OCI-LY7 (cell line): ENCODE results near the gene MON1B.

Experiments
- EZH2phosphoT487 ChIP-seq: fragments of 200-600 bp; sonication (generic); IDR thresholded peaks from 2 replicates; pipeline ENCODE4 v1.6.1; 2018; ENCODE audit warnings: low read depth, borderline replicate concordance, mild to moderate bottlenecking, mixed run types, antibody characterized with exemption, low read length, moderate library complexity, mixed read lengths
- TF ChIP-seq, protein P1 (sequence below): fragments of 200-600 bp; sonication (generic); conservative IDR thresholded peaks from 2 replicates; pipeline ENCODE4 v1.5.1; 2014; ENCODE audit warnings: mild to moderate bottlenecking, antibody characterized with exemption, low read length, moderate library complexity, mixed read lengths

DNA sequence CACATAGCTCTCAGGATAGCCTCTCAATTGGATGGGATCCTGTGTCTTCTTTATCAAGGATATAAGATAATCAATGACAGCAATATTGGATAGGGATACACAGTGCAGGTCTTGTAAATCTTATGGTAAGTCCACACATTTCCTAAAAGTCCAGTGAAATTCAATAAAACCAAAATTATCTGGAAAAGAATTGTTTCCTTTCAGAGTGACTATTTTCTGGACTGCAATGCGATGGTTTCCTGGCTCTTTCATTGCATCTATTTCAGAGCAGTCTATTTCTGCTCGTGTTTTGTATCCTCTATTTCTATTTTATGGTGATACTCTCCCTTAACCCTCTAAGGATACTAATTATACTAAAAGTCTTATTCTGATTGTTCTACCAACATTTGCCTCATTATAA is 24.3 kb upstream of the MON1B start:
- TF ChIP-seq, protein P1, sequence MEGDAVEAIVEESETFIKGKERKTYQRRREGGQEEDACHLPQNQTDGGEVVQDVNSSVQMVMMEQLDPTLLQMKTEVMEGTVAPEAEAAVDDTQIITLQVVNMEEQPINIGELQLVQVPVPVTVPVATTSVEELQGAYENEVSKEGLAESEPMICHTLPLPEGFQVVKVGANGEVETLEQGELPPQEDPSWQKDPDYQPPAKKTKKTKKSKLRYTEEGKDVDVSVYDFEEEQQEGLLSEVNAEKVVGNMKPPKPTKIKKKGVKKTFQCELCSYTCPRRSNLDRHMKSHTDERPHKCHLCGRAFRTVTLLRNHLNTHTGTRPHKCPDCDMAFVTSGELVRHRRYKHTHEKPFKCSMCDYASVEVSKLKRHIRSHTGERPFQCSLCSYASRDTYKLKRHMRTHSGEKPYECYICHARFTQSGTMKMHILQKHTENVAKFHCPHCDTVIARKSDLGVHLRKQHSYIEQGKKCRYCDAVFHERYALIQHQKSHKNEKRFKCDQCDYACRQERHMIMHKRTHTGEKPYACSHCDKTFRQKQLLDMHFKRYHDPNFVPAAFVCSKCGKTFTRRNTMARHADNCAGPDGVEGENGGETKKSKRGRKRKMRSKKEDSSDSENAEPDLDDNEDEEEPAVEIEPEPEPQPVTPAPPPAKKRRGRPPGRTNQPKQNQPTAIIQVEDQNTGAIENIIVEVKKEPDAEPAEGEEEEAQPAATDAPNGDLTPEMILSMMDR: no peak
- no peak for TF ChIP-seq EZH2phosphoT487
